Measurements from ENCODE around the gene PREB. TPM values are rescaled to one million over a fixed set of nuclear protein-coding genes. Genes with fewer than 3 reads are reported as not detected.

Gene PREB
- total and polyA plus RNA-seq, 2 donors (not counting 3 experiments of a cell fraction or from before 2014, with no cell fraction given), result 47.2 to 73.3 TPM

DNA sequence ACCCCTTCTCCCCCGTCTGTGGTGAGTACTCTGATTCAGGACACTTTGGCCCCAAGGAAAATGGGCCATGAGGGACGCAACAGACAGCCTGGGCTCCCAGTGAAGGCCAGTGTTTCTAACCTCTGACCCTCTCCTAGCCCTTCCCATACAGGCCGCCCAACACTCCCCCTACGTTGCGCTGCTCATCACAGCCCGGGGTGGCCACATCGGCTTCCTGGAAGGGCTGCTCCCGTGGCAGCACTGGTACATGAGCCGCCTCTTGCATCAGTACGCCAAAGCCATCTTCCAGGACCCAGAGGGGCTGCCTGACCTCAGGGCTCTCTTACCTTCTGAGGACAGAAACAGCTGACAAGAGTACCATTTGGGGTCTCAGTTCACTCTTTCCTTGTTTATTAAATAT, 4.0 kb downstream of the PREB start:
- intact Hi-C loops (cut with micrococcal nuclease) (no loop called here), dilution Hi-C loops (cut with MboI; ENCODE audit: extremely low pct_ligation_motif_present, low sequenced_read_pairs) (no loop called here)
- H3K9me3 ChIP-seq (replicated peaks; ENCODE audit: control insufficient read depth, insufficient read depth, low read length), result no peaks in the 10 kb centered on the region
- DNase-seq (ENCODE audit: low read depth, low spot score), result no peak
- no peak overlapping the region for H2AFZ ChIP-seq (ENCODE audit: low read depth, low read length)
- H3K9ac ChIP-seq (replicated peaks; ENCODE audit: extremely low read depth, insufficient read depth, low read length), result no peak overlapping the region
- H3K9me1 ChIP-seq (replicated peaks; ENCODE audit: control insufficient read depth, extremely low read depth, insufficient read depth, low read length), result no peaks in the 10 kb centered on the region
- H3K36me3 ChIP-seq (ENCODE audit: control insufficient read depth in 2 of 2, extremely low read depth in 1 of 2, insufficient read depth in 2 of 2, low read length in 2 of 2), result peaks cover 6 to 27% of the 10 kb centered on the region in 2 experiments
- ChIA-PET CTCF (no interaction called here), POLR2A (no interaction called here)
- H4K20me1 ChIP-seq (replicated peaks; ENCODE audit: control insufficient read depth, extremely low read depth, insufficient read depth, low read length), result no peaks in the 10 kb centered on the region
- no TSS peak for BruUV-seq (replicated peaks)
- H3K27ac ChIP-seq (ENCODE audit: insufficient read depth, low read depth, low read length), result no peak overlapping the region
- no peak overlapping the region for H3K4me3 ChIP-seq (replicated peaks in 1 of 3; ENCODE audit: insufficient read depth in 1 of 3, low read depth in 1 of 3, low read length in 3 of 3)
- no peaks in the 10 kb centered on the region for H3K27me3 ChIP-seq (ENCODE audit: control insufficient read depth in 2 of 2, insufficient read depth in 2 of 2, low read length in 2 of 2)
- H3K79me2 ChIP-seq (ENCODE audit: control insufficient read depth, insufficient read depth, low read length), result peaks cover 18% of the 10 kb centered on the region
- peaks cover 10% of the 10 kb centered on the region for H3K4me1 ChIP-seq (ENCODE audit: control insufficient read depth, extremely low read depth, insufficient read depth, low read length)
- H3K4me2 ChIP-seq (ENCODE audit: insufficient read depth, low read length), result no peak overlapping the region
- TF ChIP-seq, protein P1, sequence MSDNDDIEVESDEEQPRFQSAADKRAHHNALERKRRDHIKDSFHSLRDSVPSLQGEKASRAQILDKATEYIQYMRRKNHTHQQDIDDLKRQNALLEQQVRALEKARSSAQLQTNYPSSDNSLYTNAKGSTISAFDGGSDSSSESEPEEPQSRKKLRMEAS (IDR thresholded peaks at IDR 0.05; ENCODE audit: insufficient read depth, insufficient read length), result no peak
- TF ChIP-seq JUN (IDR thresholded peaks at IDR 0.05; ENCODE audit: borderline replicate concordance, insufficient read depth, insufficient read length, low read depth), result no peak
- no peak for TF ChIP-seq EZH2 (IDR thresholded peaks at IDR 0.05; ENCODE audit: borderline replicate concordance, low read depth, low read length, severe bottlenecking)
- TF ChIP-seq FOS (IDR thresholded peaks at IDR 0.05; ENCODE audit: borderline replicate concordance, insufficient read depth, low read length), result no peak
- no peak for TF ChIP-seq POLR2A (IDR thresholded peaks at IDR 0.05; ENCODE audit: low read depth, low read length)
- TF ChIP-seq POLR2AphosphoS5 (IDR thresholded peaks at IDR 0.05; ENCODE audit: insufficient read depth, low read depth, low read length), result no peak
- TF ChIP-seq MYC (IDR thresholded peaks at IDR 0.05; ENCODE audit: low read depth, low read length), result no peak
- TF ChIP-seq CTCF (IDR thresholded peaks at IDR 0.05; ENCODE audit: extremely low read depth in 1 of 2, insufficient read depth in 1 of 2, low read depth in 1 of 2, low read length in 2 of 2), result no peak
- no peak for TF ChIP-seq GATA2 (IDR thresholded peaks at IDR 0.05; ENCODE audit: insufficient read depth, insufficient read length, low read depth, low read length)
- no peak for FAIRE-seq
